CD14-positive monocyte (primary cell): Measurements from ENCODE around the gene DEAF1. TPM values are rescaled to one million over a fixed set of nuclear protein-coding genes. Genes with fewer than 3 reads are reported as not detected.

Source experiments
- DNase-seq, 3 donors: peaks; one replicate each; pipeline ENCODE4 v3.0.0-alpha.2; 2011 to 2022
- H2AFZ ChIP-seq: 2 replicates; pipeline ENCODE4 v1.6.0; 2012; ENCODE audit warnings: mild to moderate bottlenecking, low read depth, low read length, inconsistent platforms; ENCODE audit not compliant: insufficient read depth, poor library complexity, severe bottlenecking
- H3K27ac ChIP-seq, 2 donors: 1 replicate in 1 of 2; 2 replicates in 1 of 2; pipeline ENCODE4 v1.5.1; 2012 to 2013; ENCODE audit warnings: low read length in 2 of 2, control low read depth in 1 of 2, inconsistent platforms in 1 of 2, low read depth in 1 of 2, mild to moderate bottlenecking in 1 of 2
- H3K27me3 ChIP-seq, 2 donors: one replicate each; pipeline versions ENCODE4 v1.6.0 to v1.6.1; 2011 to 2013; ENCODE audit warnings: low read length in 2 of 2; ENCODE audit not compliant: control insufficient read depth in 2 of 2, insufficient read depth in 2 of 2
- H3K36me3 ChIP-seq, 2 donors: replicated peaks in 1 of 2; 1 replicate in 1 of 2; 2 replicates in 1 of 2; pipeline versions ENCODE4 v1.5.1 to v1.6.1; 2012 to 2013; ENCODE audit warnings: low read length in 2 of 2, control low read depth in 1 of 2, inconsistent platforms in 1 of 2, mild to moderate bottlenecking in 1 of 2; ENCODE audit not compliant: insufficient read depth in 2 of 2, control insufficient read depth in 1 of 2
- H3K4me1 ChIP-seq, 2 donors: 1 replicate in 1 of 2; 2 replicates in 1 of 2; pipeline versions ENCODE4 v1.5.1 to v1.6.1; 2012 to 2013; ENCODE audit warnings: low read length in 2 of 2, control low read depth in 1 of 2, inconsistent platforms in 1 of 2, mild to moderate bottlenecking in 1 of 2, moderate library complexity in 1 of 2; ENCODE audit not compliant: insufficient read depth in 2 of 2, control insufficient read depth in 1 of 2
- H3K4me2 ChIP-seq: replicated peaks from 2 replicates; pipeline ENCODE3; 2012; ENCODE audit warnings: low read length, moderate library complexity, mild to moderate bottlenecking; ENCODE audit not compliant: poor library complexity, severe bottlenecking; ENCODE audit errors: extremely low read depth
- H3K4me3 ChIP-seq, 3 experiments: fragments of 200-600 bp in 1 of 3; sonication (generic) in 1 of 3; replicated peaks in 1 of 3; 1 replicate in 2 of 3; 2 replicates in 1 of 3; pipeline ENCODE4 v1.5.1; 2011 to 2013; ENCODE audit warnings: low read length in 3 of 3, mild to moderate bottlenecking in 3 of 3, control low read depth in 2 of 3, low read depth in 2 of 3, inconsistent platforms in 1 of 3, moderate library complexity in 1 of 3
- H3K79me2 ChIP-seq: 2 replicates; pipeline ENCODE4 v1.6.0; 2012; ENCODE audit warnings: mild to moderate bottlenecking, control low read depth, inconsistent platforms, low read length, moderate library complexity; ENCODE audit not compliant: insufficient read depth
- H3K9ac ChIP-seq: 2 replicates; pipeline ENCODE4 v1.6.0; 2017; ENCODE audit warnings: low read length, mild to moderate bottlenecking; ENCODE audit not compliant: insufficient read depth, poor library complexity, severe bottlenecking
- H3K9me3 ChIP-seq, 2 donors: replicated peaks in 1 of 2; 1 replicate in 1 of 2; 2 replicates in 1 of 2; pipeline versions ENCODE4 v1.5.1 to v1.6.1; 2012 to 2013; ENCODE audit warnings: low read length in 2 of 2, control low read depth in 1 of 2; ENCODE audit not compliant: control insufficient read depth in 1 of 2, insufficient read depth in 1 of 2
- H4K20me1 ChIP-seq: 2 replicates; pipeline ENCODE4 v1.6.0; 2012; ENCODE audit warnings: mild to moderate bottlenecking, low read length, control low read depth, moderate library complexity; ENCODE audit not compliant: insufficient read depth
- H3K27ac Mint-ChIP-seq, 7 donors: one replicate each; pipeline ENCODE4 v1.8.0; 2020; ENCODE audit warnings: mild to moderate bottlenecking in 7 of 7, mixed read lengths in 7 of 7, moderate library complexity in 6 of 7, inconsistent platforms in 2 of 7
- H3K27me3 Mint-ChIP-seq, 3 donors: one replicate each; pipeline ENCODE4 v1.8.0; 2021 to 2022; ENCODE audit warnings: low read depth in 3 of 3, mild to moderate bottlenecking in 3 of 3, mixed read lengths in 3 of 3, moderate library complexity in 3 of 3, inconsistent platforms in 1 of 3
- H3K36me3 Mint-ChIP-seq, 2 donors: one replicate each; pipeline ENCODE4 v1.8.0; 2020; ENCODE audit warnings: mixed read lengths in 2 of 2, inconsistent platforms in 1 of 2, mild to moderate bottlenecking in 1 of 2
- H3K4me1 Mint-ChIP-seq: one replicate; pipeline ENCODE4 v1.8.0; 2020; ENCODE audit warnings: mild to moderate bottlenecking, mixed read lengths
- H3K4me3 Mint-ChIP-seq, 2 donors: one replicate each; pipeline ENCODE4 v1.8.0; 2020; ENCODE audit warnings: mild to moderate bottlenecking in 2 of 2, mixed read lengths in 2 of 2, moderate library complexity in 1 of 2
- H3K9me3 Mint-ChIP-seq, 7 donors: one replicate each; pipeline ENCODE4 v1.8.0; 2020 to 2022; ENCODE audit warnings: mixed read lengths in 7 of 7, mild to moderate bottlenecking in 6 of 7, moderate library complexity in 6 of 7, inconsistent platforms in 2 of 7
- CTCF ChIP-seq: fragments of 200-600 bp; IDR thresholded peaks from one replicate; pipeline ENCODE4 v1.8.0; 2022; ENCODE audit warnings: antibody characterized with exemption, mild to moderate bottlenecking
- WGBS: methylation state at CpG from one replicate; pipeline ENCODE4 v1.1.5; 2013; ENCODE audit warnings: missing lambda C conversion rate; ENCODE audit not compliant: insufficient coverage; 5-methylcytosine and 5-hydroxymethylcytosine counted together
- intact Hi-C, 2 donors: fragments of 100-400 bp; cut with micrococcal nuclease; formaldehyde crosslinking; loops; one replicate each; pipeline versions ENCODE4 v1.15.0 to v1.15.1; 2023
- polyA plus RNA-seq, 3 donors: library from polyadenylated mRNA; depleted of rRNA in 1 of 3; unstranded in 2 of 3; stranded (reverse) in 1 of 3; fragments of 300-500 nt in 2 of 3; fragments of >200 nt in 1 of 3; fragmentation: Illumina TruSeq in 2 of 3; gene quantifications; 1 replicate in 2 of 3; 2 replicates in 1 of 3; pipeline ENCODE4 v1.2.3, GENCODE V29; 2012 to 2021

DEAF1 gene
- polyA plus RNA-seq, 3 donors: 18.0 to 22.3 (median 22.2) TPM

GRCh38 chr11:643849-644738, 50.9 kb downstream of the DEAF1 start:
- H4K20me1 ChIP-seq: peaks cover 11% of the 10 kb centered on the region
- H3K4me3 ChIP-seq: no peak overlapping the region
- Mint-ChIP-seq H3K4me1 (peaks cover 6% of the 10 kb centered on the region), H3K27ac (peak overlapping the region in 1 of 7 donors; percentile 25), H3K9me3 (peaks cover 0 to 4% (median 3%) of the 10 kb centered on the region in 7 donors), H3K4me3 (no peak overlapping the region), H3K36me3 (peaks cover 28 to 69% of the 10 kb centered on the region in 2 donors), H3K27me3 (peaks cover 9 to 24% (median 15%) of the 10 kb centered on the region in 3 donors)
- peaks cover 4 to 16% of the 10 kb centered on the region in 2 donors for H3K27me3 ChIP-seq
- H2AFZ ChIP-seq: no peak overlapping the region
- intact Hi-C loops: no loop called here
- H3K79me2 ChIP-seq: no peaks in the 10 kb centered on the region
- H3K4me1 ChIP-seq: peaks cover 16 to 20% of the 10 kb centered on the region in 2 donors
- WGBS: 96% methylated on average over 42 of the region's 50 CpGs
- no peak overlapping the region for H3K9ac ChIP-seq
- TF ChIP-seq CTCF: no peak
- no peak overlapping the region for H3K27ac ChIP-seq
- H3K9me3 ChIP-seq: peaks cover 0 to 6% of the 10 kb centered on the region in 2 donors
- no peak for DNase-seq
- H3K36me3 ChIP-seq: peaks cover 25 to 63% of the 10 kb centered on the region in 2 donors
- H3K4me2 ChIP-seq: no peak overlapping the region

- Histone ChIP-seq H4K20me1 (peaks cover 11% of the 10 kb centered on the region), H3K9me3 (peaks cover 0 to 7% of the 10 kb centered on the region in 2 donors), H3K4me3 (no peak overlapping the region), H3K36me3 (peaks cover 25 to 56% of the 10 kb centered on the region in 2 donors), H3K79me2 (no peaks in the 10 kb centered on the region), H3K27me3 (peaks cover 9 to 23% of the 10 kb centered on the region in 2 donors), H3K27ac (no peak overlapping the region), H3K4me2 (no peak overlapping the region), H3K4me1 (peaks cover 16 to 20% of the 10 kb centered on the region in 2 donors), H2AFZ (no peak overlapping the region), H3K9ac (no peak overlapping the region)
- TF ChIP-seq CTCF: no peak
- no peak overlapping the region for H3K4me3 Mint-ChIP-seq
- H3K36me3 Mint-ChIP-seq: peaks cover 28 to 64% of the 10 kb centered on the region in 2 donors
- H3K4me1 Mint-ChIP-seq: peaks cover 6% of the 10 kb centered on the region
- 82% methylated on average over 9 of the region's 9 CpGs for WGBS
- DNase-seq: no peak
- peaks cover 16 to 31% (median 22%) of the 10 kb centered on the region in 3 donors for H3K27me3 Mint-ChIP-seq
- intact Hi-C loops: no loop called here
- H3K9me3 Mint-ChIP-seq: peaks cover 0 to 10% (median 8%) of the 10 kb centered on the region in 7 donors
- no peak overlapping the region for H3K27ac Mint-ChIP-seq
These were observed 51.7 kb downstream of the DEAF1 start for GRCh38 chr11:643366-643765.
